IPS-20b (cell line): Measurements from ENCODE around the gene RPS28.

Source experiments
- H3K27ac ChIP-seq: one replicate; pipeline ENCODE4 v1.5.1; 2013; ENCODE audit warnings: low read length
- H3K27me3 ChIP-seq: 2 replicates; pipeline ENCODE4 v1.6.1; 2013; ENCODE audit warnings: mild to moderate bottlenecking, low read length, inconsistent platforms; ENCODE audit not compliant: insufficient read depth
- H3K36me3 ChIP-seq: 2 replicates; pipeline ENCODE4 v1.6.1; 2013; ENCODE audit warnings: low read depth, mild to moderate bottlenecking, inconsistent platforms, low read length, moderate library complexity; ENCODE audit not compliant: insufficient read depth
- H3K4me1 ChIP-seq: 2 replicates; pipeline ENCODE4 v1.6.1; 2013; ENCODE audit warnings: mild to moderate bottlenecking, control low read depth, inconsistent platforms, low read length, moderate library complexity; ENCODE audit not compliant: insufficient read depth
- H3K4me3 ChIP-seq: 2 replicates; pipeline ENCODE4 v1.5.1; 2013; ENCODE audit warnings: mild to moderate bottlenecking, low read length, inconsistent platforms
- H3K9ac ChIP-seq: 2 replicates; pipeline ENCODE4 v1.6.1; 2013; ENCODE audit warnings: low read depth, mild to moderate bottlenecking, inconsistent platforms, low read length, moderate library complexity
- H3K9me3 ChIP-seq: 2 replicates; pipeline ENCODE4 v1.6.1; 2013; ENCODE audit warnings: mild to moderate bottlenecking, low read depth, low read length, inconsistent platforms; ENCODE audit not compliant: insufficient read depth

The RPS28 gene

DNA sequence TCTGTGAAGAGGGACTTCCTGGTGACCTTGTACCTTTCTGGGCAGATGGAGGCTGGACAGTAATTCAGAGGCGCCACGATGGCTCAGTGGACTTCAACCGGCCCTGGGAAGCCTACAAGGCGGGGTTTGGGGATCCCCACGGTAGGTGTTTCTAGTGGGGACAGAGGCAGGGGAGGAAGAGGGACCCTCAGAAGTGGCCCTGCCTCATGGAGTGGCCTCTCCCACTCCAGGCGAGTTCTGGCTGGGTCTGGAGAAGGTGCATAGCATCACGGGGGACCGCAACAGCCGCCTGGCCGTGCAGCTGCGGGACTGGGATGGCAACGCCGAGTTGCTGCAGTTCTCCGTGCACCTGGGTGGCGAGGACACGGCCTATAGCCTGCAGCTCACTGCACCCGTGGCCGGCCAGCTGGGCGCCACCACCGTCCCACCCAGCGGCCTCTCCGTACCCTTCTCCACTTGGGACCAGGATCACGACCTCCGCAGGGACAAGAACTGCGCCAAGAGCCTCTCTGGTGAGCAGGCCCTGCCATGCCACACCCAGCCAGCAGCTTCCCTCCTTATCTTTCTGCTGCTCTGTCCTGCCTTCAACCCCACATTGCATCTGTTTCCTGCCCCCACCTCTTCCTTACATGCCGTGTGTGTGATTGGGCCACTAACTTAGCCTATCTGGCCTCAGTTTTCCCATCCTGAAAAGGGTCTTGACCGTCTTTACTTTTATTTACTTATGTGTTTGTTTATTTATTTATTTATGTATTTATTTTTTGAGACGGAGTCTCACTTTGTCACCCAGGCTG lies 49.9 kb downstream of the RPS28 start:
- H3K9me3 ChIP-seq: no peaks in the 10 kb centered on the region
- H3K4me1 ChIP-seq: peaks cover 6% of the 10 kb centered on the region; the same call in 1 of the 2 replicates
- H3K4me3 ChIP-seq: no peak overlapping the region
- no peak overlapping the region for H3K27ac ChIP-seq
- H3K27me3 ChIP-seq: peaks cover 10% of the 10 kb centered on the region; the same call in 1 of the 2 replicates
- no peak overlapping the region for H3K9ac ChIP-seq
- no peaks in the 10 kb centered on the region for H3K36me3 ChIP-seq
